NCI-H774 (cell line): ENCODE results near the gene HTR3D.
"Not testable (repeated sequence)": the region's sequence is repeated elsewhere in the genome, so short reads cannot be mapped to it uniquely, and the experiment has no call there.

Source experiments
- DNase-seq: peaks from one replicate; lab custom pipeline; 2025; lab: John Stamatoyannopoulos, UW

HTR3D gene

DNA sequence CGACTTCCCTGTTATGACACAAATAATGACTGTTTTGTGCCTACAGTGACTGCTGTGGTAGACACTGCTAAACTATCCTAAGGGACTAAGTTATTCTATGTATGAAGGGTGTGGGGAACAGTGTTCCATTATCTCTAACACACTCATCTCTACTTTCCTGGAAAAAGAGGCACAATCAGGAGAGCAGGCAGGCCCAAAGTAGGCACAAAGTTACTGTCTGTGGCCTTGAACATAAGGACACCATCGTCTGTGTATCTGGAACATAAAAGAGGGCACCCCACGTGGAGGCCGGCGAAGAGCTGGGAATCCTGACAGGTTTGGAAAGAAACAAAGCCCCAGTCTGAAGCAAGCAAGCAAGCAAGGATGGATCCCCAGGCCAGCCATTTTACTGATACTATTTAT is 15.4 kb upstream of the HTR3D start:
- no peak for DNase-seq

DNA sequence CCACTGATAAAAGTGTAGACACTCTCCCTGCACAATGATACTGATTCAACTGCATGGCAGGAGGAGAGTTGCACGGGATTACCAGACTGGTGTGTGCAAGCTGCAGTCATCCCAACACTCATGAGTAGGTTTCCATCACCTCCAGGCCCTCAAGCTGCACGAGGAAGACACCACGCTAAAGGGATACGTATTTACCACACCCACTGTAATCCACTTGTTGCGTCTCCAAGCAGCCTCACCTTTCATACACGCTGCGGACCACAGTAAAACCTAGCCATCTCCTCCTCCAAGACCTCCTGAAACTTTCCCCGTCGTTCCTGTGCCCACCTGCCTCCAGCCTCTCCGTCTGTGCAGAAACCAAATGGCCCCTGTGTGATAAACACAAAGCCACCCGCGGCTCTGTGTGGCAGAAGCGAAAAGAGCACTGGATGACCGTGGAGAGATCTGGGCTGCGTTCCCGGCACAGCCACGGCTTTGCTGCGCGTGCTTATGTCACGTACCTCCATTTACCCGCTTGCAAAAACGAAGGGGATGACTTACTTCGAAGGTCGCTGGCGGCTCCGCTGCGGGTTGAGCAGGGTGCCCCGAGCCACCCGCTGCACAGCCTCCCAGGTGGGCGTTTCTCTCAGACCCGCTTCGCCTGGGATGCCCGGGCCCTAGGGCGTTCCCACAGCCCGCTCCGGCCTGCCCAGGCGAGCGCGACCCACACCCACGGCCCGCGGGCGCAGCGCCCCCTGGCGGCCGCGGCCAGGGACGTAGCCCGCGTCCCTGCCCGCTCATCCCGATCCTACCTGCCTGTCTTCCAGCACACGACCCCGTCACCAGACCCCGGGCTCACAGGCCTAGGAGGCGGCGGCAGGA is 14.5 kb upstream of the HTR3D start:
- peak; percentile 74 for DNase-seq

DNA sequence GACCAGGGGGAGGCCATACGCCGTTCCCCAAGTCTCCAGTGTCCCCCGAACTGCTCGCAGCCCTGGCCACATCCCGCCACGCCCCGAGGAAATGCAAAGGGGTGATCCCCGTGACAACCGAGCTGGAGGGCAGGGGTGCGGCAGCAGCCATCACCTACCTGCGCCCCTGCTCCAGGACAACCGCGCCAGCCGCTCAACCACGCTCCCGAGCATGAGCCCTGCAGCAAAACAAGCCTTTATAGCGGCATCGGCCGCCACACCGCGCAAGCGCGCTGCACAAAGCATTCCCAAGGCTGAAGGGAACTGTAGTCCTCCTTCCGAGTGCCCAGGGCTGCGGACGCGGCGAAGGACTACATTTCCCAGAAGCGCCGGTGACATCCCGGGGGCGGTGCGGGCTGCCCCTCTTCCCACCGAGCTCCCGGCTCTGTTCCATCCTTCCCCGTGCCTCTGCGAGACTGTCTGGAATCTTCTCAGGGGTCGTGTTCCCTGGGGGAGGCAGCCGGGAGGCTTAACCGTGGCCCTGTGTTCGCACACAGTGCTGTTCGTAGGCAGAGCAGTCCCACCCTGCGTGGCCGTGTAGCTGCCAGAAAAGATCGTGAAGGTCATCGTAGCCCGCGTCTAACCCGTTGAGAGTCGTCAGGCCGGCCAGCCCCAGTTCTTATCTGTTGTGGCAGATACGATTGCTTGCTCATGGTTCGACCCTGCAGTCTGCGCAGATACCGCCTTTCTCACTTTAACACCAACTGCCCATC is 13.7 kb upstream of the HTR3D start, which contains the start of gene ABCC5:
Gene ABCC5, minus strand, starts transcription at position 213 of the 752 bp plus-strand sequence. CDS start 3,492 bp downstream, outside the sequence.
- peak; percentile 98 for DNase-seq

- no peak for DNase-seq
Measured at GRCh38 chr3:184018424-184018973, 13.0 kb upstream of the HTR3D start.

GRCh38 chr3:184022323-184022722 is 9.2 kb upstream of the HTR3D start:
- no peak for DNase-seq

DNA sequence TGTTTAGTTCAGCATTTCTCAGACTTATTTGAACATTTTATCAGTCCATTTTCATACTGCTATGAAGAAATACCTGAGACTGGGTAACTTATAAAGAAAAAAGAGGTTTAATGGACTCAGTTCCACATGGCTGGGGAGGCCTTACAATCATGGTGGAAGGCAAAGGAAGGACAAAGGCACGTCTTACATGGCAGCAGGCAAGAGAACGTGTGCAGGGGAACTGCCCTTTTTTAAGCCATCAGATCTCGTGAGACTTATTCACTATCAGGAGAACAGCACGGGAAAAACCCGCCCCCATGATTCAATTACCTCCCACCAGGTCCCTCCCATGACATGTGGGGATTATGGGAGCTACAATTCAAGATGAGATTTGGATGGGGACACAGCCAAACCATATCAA is 6.3 kb upstream of the HTR3D start:
- DNase-seq: not testable (repeated sequence)

- DNase-seq: not testable (repeated sequence)
Measured at GRCh38 chr3:184028275-184028890, 3.2 kb upstream of the HTR3D start.

- DNase-seq: no peak
Measured at GRCh38 chr3:184029443-184029842, 2.1 kb upstream of the HTR3D start.

GRCh38 chr3:184030536-184030935 is 1.0 kb upstream of the HTR3D start:
- no peak for DNase-seq

DNA sequence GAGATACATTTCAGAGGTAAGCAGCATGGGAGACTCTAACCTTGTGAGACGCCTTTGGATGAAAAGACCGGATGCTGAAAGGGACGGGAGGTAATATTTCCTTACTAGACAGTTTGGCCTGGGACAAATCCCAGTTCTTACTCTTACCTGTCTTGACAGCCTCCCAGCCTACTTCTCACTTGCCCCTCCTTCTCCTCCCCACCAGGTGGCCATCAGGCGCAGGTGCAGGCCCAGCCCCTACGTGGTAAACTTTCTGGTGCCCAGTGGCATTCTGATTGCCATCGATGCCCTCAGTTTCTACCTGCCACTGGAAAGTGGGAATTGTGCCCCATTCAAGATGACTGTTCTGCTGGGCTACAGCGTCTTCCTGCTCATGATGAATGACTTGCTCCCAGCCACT is 6.3 kb downstream of the HTR3D start:
- no peak for DNase-seq

DNA sequence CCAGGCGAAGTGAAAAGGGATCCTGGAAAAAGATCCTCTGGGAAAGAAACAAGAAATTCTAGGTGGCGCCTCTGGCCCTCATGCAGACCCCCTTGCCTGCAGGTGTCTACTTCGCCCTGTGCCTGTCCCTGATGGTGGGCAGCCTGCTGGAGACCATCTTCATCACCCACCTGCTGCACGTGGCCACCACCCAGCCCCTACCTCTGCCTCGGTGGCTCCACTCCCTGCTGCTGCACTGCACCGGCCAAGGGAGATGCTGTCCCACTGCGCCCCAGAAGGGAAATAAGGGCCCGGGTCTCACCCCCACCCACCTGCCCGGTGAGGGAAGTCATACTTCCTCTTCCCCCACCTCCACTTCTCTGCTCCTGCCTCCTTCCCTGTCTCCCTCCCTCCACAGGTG is 6.8 kb downstream of the HTR3D start:
- not testable (repeated sequence) for DNase-seq

DNA sequence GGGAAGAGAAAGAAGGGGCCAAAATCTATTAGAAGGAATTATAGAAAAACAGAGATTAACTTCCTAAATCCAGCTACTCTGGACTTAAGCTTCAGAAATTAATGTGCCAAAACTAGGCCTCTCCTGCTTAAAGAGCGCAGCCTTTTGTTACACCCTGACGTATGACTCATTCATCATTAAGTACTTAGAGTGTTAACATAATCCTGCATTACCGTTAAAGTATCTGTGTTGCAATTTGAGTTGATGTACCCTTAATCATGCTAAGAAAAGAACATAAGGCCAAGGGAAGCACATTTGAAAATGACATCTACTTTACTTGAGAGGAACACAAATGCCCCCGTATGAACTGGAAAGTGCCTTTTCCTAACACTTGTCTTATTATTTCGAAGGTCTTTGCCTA is 7.9 kb downstream of the HTR3D start:
- peak; percentile 57 for DNase-seq

DNA sequence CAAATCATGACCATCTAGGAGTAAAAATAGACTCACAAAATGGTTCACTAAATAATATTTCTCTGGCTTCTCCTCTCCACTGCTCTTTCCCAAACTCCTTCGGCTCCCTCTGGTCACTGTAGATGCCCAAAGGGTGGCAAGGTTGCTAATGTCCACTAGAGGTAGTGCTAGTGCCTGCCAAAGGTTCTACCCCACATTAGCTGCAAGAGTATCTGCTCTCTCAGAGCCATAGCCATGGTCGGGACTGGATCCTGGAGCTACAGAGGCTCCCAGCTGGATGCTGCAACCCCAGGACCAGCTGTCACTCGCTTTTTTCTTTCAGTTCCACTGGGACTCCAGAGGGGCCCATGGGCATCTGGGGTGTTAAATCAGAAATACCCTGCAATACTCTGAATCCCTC is 8.5 kb downstream of the HTR3D start:
- peak; percentile 70 for DNase-seq

DNA sequence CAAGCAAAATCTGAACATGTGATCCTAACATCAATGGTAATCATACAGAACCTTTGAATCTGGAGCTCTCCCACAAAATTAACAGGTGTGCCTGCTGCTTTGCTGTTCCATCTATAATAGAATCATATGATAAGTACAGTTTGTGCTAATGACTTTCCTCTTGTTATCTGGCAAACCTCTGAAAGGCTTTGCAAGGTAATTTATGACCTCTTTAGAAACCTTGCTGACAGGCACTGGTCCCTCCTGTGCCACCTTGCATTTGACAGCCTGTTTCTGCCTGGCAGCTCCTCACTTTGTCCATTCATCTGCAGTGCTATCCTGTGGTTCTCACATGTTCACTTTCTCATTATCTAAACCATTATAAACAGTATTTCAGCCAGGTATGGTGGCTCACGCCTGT is 11.1 kb downstream of the HTR3D start:
- DNase-seq: peak; percentile 90

- DNase-seq: no peak
Measured at GRCh38 chr3:184045995-184046394, 14.5 kb downstream of the HTR3D start.

DNA sequence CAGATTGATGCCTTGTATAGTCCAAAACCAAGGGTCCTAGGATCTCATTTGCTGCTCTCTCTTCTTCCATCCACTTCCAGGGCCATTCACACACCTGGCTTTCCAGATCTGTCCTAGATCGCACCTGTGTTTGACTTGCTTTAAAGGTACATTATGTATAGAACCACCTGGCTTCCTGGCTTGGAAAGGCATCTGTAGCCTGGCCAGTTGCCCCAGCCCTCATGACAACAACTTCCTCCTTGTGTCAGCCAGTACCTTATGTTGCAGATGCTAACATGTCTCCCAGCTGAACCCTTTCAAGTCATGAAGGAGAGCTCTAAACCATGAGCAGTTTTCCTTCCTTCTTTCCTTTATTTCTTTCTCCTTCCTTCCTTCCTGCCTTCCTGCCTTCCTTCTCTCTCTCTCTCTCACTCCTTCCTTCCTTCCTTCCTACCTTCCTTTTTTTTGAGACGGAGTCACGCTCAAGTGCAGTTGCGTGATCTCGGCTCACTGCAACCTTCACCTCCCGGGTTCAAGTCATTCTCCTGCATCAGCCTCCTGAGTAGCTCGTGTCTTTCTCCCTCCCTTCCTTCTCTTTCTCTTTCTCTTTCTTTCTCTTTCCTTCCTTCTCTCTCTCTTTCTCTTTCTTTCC is 18.8 kb downstream of the HTR3D start:
- DNase-seq: peak; percentile 93

- no peak for DNase-seq
Measured at GRCh38 chr3:184052767-184053166, 21.2 kb downstream of the HTR3D start, which contains the start of gene HTR3C. HTR3C (plus strand) TSS chr3:184053047; CDS start chr3:184053081, 34 bp downstream.

GRCh38 chr3:184058029-184058428 is 26.5 kb downstream of the HTR3D start:
- no peak for DNase-seq

- DNase-seq: no peak
Measured at GRCh38 chr3:184059424-184059823, 27.9 kb downstream of the HTR3D start.

- DNase-seq: no peak
Measured at GRCh38 chr3:184062637-184063036, 31.1 kb downstream of the HTR3D start.

DNA sequence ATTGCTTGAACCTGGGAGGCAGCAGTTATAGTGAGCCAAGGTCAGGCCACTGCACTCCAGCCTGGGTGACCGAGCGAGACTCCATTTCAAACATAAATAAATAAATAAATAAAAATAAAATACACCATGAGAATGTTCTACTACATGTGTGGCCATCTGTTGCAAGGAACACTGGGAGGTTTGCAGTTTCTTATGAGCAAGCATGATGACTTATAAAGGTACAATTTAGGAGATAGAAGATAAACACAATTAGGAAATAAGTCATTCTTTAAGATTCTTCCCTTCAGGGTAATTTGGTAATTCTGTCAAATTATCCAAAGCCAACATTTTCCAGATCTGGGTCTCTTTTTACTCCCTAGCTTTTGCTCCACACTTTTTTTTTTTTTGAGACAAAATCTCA is 34.7 kb downstream of the HTR3D start:
- DNase-seq: no peak

DNA sequence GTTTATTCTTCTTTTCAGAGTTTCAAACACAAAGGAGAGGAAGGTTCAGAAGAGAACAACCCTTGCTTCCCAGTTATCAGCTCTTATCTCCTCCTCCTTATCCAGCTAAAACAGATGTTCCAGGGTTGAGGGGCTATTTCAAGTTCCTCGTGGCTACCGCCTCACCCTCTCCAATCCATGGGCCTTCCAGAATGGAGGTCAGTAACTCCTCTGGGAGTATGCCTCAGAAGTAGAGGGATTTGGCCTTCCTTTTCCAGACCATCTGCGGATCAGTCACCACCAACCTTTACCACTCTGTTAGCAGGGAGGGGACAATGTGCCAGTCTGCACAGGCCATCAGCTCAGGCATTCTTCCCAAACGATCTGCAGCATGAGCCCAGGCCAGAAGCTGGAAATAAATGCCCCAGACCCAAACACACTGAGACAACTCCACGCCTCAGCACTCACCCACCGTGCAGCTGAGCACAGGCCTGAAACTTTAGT is 36.1 kb downstream of the HTR3D start:
- no peak for DNase-seq
